Mucosa of rectum (tissue), 2 donors: ENCODE results near the gene OSTF1.

Experiments
- H3K27ac ChIP-seq, 2 donors: one replicate each; pipeline ENCODE4 v1.7.0; 2013; ENCODE audit warnings: inconsistent platforms in 2 of 2, low read depth in 2 of 2, low read length in 2 of 2
- H3K27me3 ChIP-seq, 2 donors: one replicate each; pipeline ENCODE4 v1.7.0; 2013; ENCODE audit warnings: low read length in 2 of 2; ENCODE audit not compliant: control insufficient read depth in 2 of 2, insufficient read depth in 2 of 2
- H3K36me3 ChIP-seq, 2 donors: one replicate each; pipeline ENCODE4 v1.7.0; 2013; ENCODE audit warnings: low read length in 2 of 2; ENCODE audit not compliant: control insufficient read depth in 2 of 2, insufficient read depth in 2 of 2
- H3K4me1 ChIP-seq, 2 donors: one replicate each; pipeline ENCODE4 v1.7.0; 2013; ENCODE audit warnings: low read length in 2 of 2, mild to moderate bottlenecking in 1 of 2; ENCODE audit not compliant: control insufficient read depth in 2 of 2, insufficient read depth in 2 of 2
- H3K4me3 ChIP-seq, 2 donors: one replicate each; pipeline ENCODE4 v1.7.0; 2013; ENCODE audit warnings: low read length in 2 of 2
- H3K9ac ChIP-seq, 2 donors: one replicate each; pipeline ENCODE4 v1.7.0; 2013; ENCODE audit warnings: low read length in 2 of 2, low read depth in 1 of 2, mild to moderate bottlenecking in 1 of 2
- H3K9me3 ChIP-seq, 2 donors: one replicate each; pipeline ENCODE4 v1.7.0; 2013; ENCODE audit warnings: low read length in 2 of 2; ENCODE audit not compliant: control insufficient read depth in 2 of 2
- donor health status: healthy.
- donor health status: Normal muscosa, but diverticular disease.

OSTF1 gene

GRCh38 chr9:75087824-75088645 is at the start of gene OSTF1, which contains the start of gene NMRK1:
OSTF1 (plus strand) TSS chr9:75088514; CDS start chr9:75088693, 179 bp downstream.
NMRK1 (minus strand) TSS chr9:75088155; CDS start chr9:75083115, 5,040 bp downstream.
- peak within 1 kb of the TSS; percentile 98 to 99 for H3K27ac ChIP-seq
- peak within 1 kb of the TSS; percentile 92 to 99 for H3K9ac ChIP-seq
- no peaks in the 10 kb centered on the region for H3K9me3 ChIP-seq
- H3K4me3 ChIP-seq = peak within 1 kb of the TSS; percentile 86 to 96
- H3K36me3 ChIP-seq = no peaks in the 10 kb centered on the region
- H3K27me3 ChIP-seq = no peaks in the 10 kb centered on the region
- H3K4me1 ChIP-seq = peaks cover 18% of the 10 kb centered on the region in 2 donors

GRCh38 chr9:75039009-75039408 is 49.3 kb upstream of the OSTF1 start:
- no peaks in the 10 kb centered on the region for H3K9me3 ChIP-seq
- peaks cover 0 to 2% of the 10 kb centered on the region in 2 donors for H3K4me1 ChIP-seq
- H3K27ac ChIP-seq = peak overlapping the region in 1 of 2 donors; percentile 53
- no peaks in the 10 kb centered on the region for H3K27me3 ChIP-seq
- H3K36me3 ChIP-seq = no peaks in the 10 kb centered on the region
- H3K4me3 ChIP-seq = no peak overlapping the region
- H3K9ac ChIP-seq = no peak overlapping the region

- Histone ChIP-seq H3K4me3 (no peak overlapping the region), H3K9me3 (no peaks in the 10 kb centered on the region), H3K36me3 (no peaks in the 10 kb centered on the region), H3K9ac (no peak overlapping the region), H3K27ac (peak overlapping the region in 1 of 2 donors; percentile 53), H3K27me3 (no peaks in the 10 kb centered on the region), H3K4me1 (peaks cover 0 to 2% of the 10 kb centered on the region in 2 donors)
Measured at GRCh38 chr9:75039801-75040200, 48.5 kb upstream of the OSTF1 start.

- Histone ChIP-seq H3K4me1 (peaks cover 0 to 2% of the 10 kb centered on the region in 2 donors), H3K9ac (no peak overlapping the region), H3K9me3 (no peaks in the 10 kb centered on the region), H3K4me3 (no peak overlapping the region), H3K36me3 (no peaks in the 10 kb centered on the region), H3K27me3 (no peaks in the 10 kb centered on the region), H3K27ac (no peak overlapping the region)
Measured at GRCh38 chr9:75041041-75041440, 47.3 kb upstream of the OSTF1 start.

GRCh38 chr9:75046725-75047345 is 41.5 kb upstream of the OSTF1 start:
- H3K27me3 ChIP-seq = no peaks in the 10 kb centered on the region
- H3K4me3 ChIP-seq = no peak overlapping the region
- H3K36me3 ChIP-seq = no peaks in the 10 kb centered on the region
- H3K9ac ChIP-seq = no peak overlapping the region
- H3K9me3 ChIP-seq = no peaks in the 10 kb centered on the region
- H3K27ac ChIP-seq = no peak overlapping the region
- H3K4me1 ChIP-seq = no peaks in the 10 kb centered on the region

- Histone ChIP-seq H3K4me1 (no peaks in the 10 kb centered on the region), H3K36me3 (no peaks in the 10 kb centered on the region), H3K4me3 (no peak overlapping the region), H3K27me3 (no peaks in the 10 kb centered on the region), H3K27ac (no peak overlapping the region), H3K9ac (no peak overlapping the region), H3K9me3 (no peaks in the 10 kb centered on the region)
Measured at GRCh38 chr9:75047506-75047905, 40.8 kb upstream of the OSTF1 start.

GRCh38 chr9:75051285-75051684 is 37.0 kb upstream of the OSTF1 start:
- no peaks in the 10 kb centered on the region for H3K36me3 ChIP-seq
- H3K27me3 ChIP-seq = no peaks in the 10 kb centered on the region

GRCh38 chr9:75053869-75054268 is 34.4 kb upstream of the OSTF1 start:
- H3K27me3 ChIP-seq = no peaks in the 10 kb centered on the region
- no peak overlapping the region for H3K4me3 ChIP-seq
- H3K27ac ChIP-seq = no peak overlapping the region
- no peaks in the 10 kb centered on the region for H3K36me3 ChIP-seq
- no peaks in the 10 kb centered on the region for H3K4me1 ChIP-seq
- H3K9ac ChIP-seq = no peak overlapping the region
- no peaks in the 10 kb centered on the region for H3K9me3 ChIP-seq

More at GRCh38 chr9:75051285-75051684, 37.0 kb upstream of the OSTF1 start:
- H3K9me3 ChIP-seq = no peaks in the 10 kb centered on the region
- H3K4me3 ChIP-seq = no peak overlapping the region
- H3K4me1 ChIP-seq = no peaks in the 10 kb centered on the region
- no peak overlapping the region for H3K9ac ChIP-seq
- H3K27ac ChIP-seq = no peak overlapping the region

GRCh38 chr9:75054368-75055001 is 33.8 kb upstream of the OSTF1 start:
- H3K36me3 ChIP-seq = no peaks in the 10 kb centered on the region
- H3K9me3 ChIP-seq = no peaks in the 10 kb centered on the region
- H3K4me3 ChIP-seq = no peak overlapping the region
- H3K4me1 ChIP-seq = no peaks in the 10 kb centered on the region
- no peaks in the 10 kb centered on the region for H3K27me3 ChIP-seq
- H3K9ac ChIP-seq = no peak overlapping the region
- H3K27ac ChIP-seq = no peak overlapping the region

GRCh38 chr9:75061169-75061568 is 27.1 kb upstream of the OSTF1 start:
- Histone ChIP-seq H3K27ac (no peak overlapping the region), H3K9ac (no peak overlapping the region), H3K4me1 (no peaks in the 10 kb centered on the region), H3K27me3 (no peaks in the 10 kb centered on the region), H3K9me3 (no peaks in the 10 kb centered on the region), H3K36me3 (peaks cover 4 to 6% of the 10 kb centered on the region in 2 donors), H3K4me3 (no peak overlapping the region)
